ENCODE data around the gene TMEM11. TPM values are rescaled to one million over a fixed set of nuclear protein-coding genes. Genes with fewer than 3 reads are reported as not detected.
"Not testable (repeated sequence)": the region's sequence is repeated elsewhere in the genome, so short reads cannot be mapped to it uniquely, and the experiment has no call there.

Gene TMEM11
- total and polyA plus RNA-seq, 8 donors, result 0.87 to 30.8 (median 13.1) TPM

DNA sequence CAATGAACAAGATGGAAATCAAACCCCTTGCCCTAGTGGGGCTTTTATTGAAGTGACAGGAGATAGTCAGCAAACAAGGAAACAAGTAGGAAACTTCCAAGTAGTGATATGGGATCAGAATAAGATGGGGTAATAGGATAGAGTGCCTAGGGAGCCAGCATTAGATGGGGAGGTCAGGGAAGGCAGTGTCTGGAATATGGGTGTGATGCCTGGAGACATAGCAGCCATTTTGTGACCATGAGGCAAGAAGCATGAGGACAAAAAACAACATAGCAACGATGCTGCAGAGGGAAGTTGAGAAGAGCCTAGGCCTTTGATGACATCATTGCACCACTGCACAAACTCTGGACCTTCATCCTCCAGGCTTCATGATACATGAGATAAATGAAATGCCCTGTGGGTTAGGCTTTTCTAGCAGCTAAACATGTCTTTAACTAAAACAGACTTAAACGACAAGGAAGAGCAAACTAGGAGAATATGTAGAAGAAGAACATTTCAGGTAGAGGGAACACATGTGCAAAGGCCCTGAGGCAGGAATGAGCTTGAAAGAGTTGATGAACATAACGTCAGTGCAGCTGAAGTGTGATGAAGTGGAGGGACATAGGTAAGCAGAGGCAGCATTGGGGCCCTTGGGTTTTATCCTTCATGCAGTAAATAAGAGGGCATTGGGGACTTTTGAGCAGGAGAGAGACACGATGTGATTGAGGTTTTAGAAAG is 18.2 kb upstream of the TMEM11 start:
- intact Hi-C loops (cut with DNase I; ENCODE audit: low total_unique reads), result no loop called here
- no peaks in the 10 kb centered on the region for H3K27me3 ChIP-seq
- TF ChIP-seq, protein P1, sequence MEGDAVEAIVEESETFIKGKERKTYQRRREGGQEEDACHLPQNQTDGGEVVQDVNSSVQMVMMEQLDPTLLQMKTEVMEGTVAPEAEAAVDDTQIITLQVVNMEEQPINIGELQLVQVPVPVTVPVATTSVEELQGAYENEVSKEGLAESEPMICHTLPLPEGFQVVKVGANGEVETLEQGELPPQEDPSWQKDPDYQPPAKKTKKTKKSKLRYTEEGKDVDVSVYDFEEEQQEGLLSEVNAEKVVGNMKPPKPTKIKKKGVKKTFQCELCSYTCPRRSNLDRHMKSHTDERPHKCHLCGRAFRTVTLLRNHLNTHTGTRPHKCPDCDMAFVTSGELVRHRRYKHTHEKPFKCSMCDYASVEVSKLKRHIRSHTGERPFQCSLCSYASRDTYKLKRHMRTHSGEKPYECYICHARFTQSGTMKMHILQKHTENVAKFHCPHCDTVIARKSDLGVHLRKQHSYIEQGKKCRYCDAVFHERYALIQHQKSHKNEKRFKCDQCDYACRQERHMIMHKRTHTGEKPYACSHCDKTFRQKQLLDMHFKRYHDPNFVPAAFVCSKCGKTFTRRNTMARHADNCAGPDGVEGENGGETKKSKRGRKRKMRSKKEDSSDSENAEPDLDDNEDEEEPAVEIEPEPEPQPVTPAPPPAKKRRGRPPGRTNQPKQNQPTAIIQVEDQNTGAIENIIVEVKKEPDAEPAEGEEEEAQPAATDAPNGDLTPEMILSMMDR (IDR thresholded peaks at IDR 0.05), result no peak
- TF ChIP-seq POLR2AphosphoS5 (IDR thresholded peaks at IDR 0.05) (no peak), EP300 (IDR thresholded peaks at IDR 0.05) (no peak), POLR2A (IDR thresholded peaks at IDR 0.05) (no peak)
- H3K4me1 ChIP-seq, result no peaks in the 10 kb centered on the region
- no peaks in the 10 kb centered on the region for H3K36me3 ChIP-seq
- no peak overlapping the region for H3K27ac ChIP-seq
- H3K9me3 ChIP-seq, result peaks cover 0 to 4% (median 0%) of the 10 kb centered on the region in 4 donors
- no peak for DNase-seq
- H3K4me3 ChIP-seq, result no peak overlapping the region
- WGBS, 5 donors, result 88 to 95% (median 93%) methylated on average over 4 of the region's 4 CpGs

DNA sequence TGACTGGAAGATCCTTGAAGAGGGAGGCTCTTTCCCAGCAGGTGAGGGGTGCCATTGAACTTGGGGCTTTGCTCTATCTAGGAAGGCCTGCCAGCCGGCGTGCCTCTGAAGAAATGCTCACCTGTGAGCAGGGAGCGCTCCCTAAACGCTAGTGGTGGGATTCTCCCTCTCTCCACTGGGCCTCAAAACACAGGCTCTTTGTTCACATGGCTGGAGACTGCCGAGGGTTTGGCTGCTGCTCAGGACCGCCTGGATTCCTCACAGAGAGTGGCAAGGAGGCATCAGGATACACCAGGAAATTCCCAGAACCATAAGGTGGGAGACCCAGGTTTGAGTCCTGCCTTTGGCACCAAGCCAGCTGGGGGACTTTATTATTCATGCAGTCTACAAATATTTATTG is 17.6 kb upstream of the TMEM11 start:
- Histone ChIP-seq H3K36me3 (no peaks in the 10 kb centered on the region), H3K9me3 (peaks cover 0 to 4% (median 0%) of the 10 kb centered on the region in 4 donors), H3K4me1 (no peaks in the 10 kb centered on the region), H3K27ac (no peak overlapping the region), H3K4me3 (no peak overlapping the region), H3K27me3 (no peaks in the 10 kb centered on the region)
- WGBS, 5 donors, result 48 to 71% (median 63%) methylated on average over 5 to 6 of the region's 6 CpGs
- no peak for DNase-seq
- TF ChIP-seq EP300 (IDR thresholded peaks at IDR 0.05) (no peak), POLR2AphosphoS5 (IDR thresholded peaks at IDR 0.05) (no peak), POLR2A (IDR thresholded peaks at IDR 0.05) (no peak)
- TF ChIP-seq, protein P1 (IDR thresholded peaks at IDR 0.05), result no peak
- intact Hi-C loops (cut with DNase I; ENCODE audit: low total_unique reads), result no loop called here

DNA sequence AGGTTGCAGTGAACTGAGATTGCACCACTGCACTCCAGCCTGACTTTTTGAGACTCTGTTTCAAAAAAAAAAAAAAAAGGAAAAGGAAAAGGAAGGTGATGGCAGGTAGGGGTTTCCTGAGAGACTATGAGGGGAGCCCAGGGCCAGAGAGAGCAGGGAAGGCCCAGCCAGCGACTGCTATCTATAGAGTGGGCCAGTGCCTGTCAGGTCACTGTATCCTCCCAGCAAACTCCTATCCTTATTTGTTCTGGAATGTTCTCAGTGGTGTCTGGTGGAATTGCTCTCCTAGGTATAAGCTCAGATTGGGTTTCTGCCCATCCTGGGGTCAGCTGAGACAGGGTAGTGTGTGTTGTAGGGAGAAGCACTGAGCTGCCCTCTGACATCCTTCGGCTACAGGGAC is 14.9 kb upstream of the TMEM11 start:
- H3K9me3 ChIP-seq, result peaks cover 0 to 4% (median 0%) of the 10 kb centered on the region in 4 donors
- H3K4me3 ChIP-seq, result no peak overlapping the region
- 77 to 92% (median 84%) methylated on average over 2 of the region's 2 CpGs for whole genome bisulfite sequencing, 5 donors
- intact Hi-C loops (cut with DNase I; ENCODE audit: low total_unique reads), result no loop called here
- H3K36me3 ChIP-seq, result no peaks in the 10 kb centered on the region
- TF ChIP-seq, protein P1 (IDR thresholded peaks at IDR 0.05), result no peak
- TF ChIP-seq POLR2AphosphoS5 (IDR thresholded peaks at IDR 0.05) (no peak), POLR2A (IDR thresholded peaks at IDR 0.05) (no peak), EP300 (IDR thresholded peaks at IDR 0.05) (no peak)
- H3K27me3 ChIP-seq, result no peaks in the 10 kb centered on the region
- no peak overlapping the region for H3K27ac ChIP-seq
- DNase-seq, result no peak
- no peaks in the 10 kb centered on the region for H3K4me1 ChIP-seq

DNA sequence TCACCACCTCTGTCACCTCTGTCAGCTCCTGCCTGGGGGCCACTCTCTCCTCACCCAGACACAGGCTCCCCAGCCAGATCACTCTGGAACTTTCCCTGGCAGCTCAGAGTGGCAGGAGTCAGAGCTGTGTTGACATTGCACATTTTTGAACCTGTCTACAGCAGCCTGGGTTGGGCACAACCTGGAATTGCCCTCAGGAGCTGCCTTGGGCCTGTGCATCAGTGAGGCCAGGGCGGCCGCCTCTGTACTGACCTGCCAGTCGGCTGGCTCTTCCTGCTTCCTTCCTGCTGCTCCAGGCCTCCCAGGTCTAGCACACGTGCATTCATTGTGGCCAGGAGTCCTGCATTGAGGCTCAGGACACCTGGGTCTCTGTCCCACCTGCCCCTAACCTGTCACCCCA is 14.2 kb upstream of the TMEM11 start:
- WGBS, 5 donors, result 43 to 55% (median 48%) methylated on average over 4 of the region's 4 CpGs

DNA sequence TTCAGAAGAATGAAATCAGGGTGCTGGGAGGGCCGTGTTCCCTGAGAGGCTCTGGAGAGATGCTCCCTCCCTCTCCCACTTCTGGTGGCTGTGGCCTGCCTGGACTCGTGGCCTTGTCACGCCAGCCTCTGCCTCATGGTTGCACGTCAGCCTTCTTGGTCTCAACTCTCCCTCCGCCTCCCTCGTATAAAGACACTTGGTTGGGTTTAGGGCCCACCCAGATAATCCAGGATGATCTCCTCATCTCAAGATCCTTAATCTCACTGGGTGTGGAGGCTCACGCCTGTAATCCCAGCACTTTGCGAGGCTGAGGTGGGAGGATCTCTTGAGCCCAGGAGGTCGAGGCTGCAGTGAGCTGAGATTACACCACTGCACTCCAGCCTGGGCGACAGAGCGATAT is 13.3 kb upstream of the TMEM11 start:
- peaks cover 0 to 11% (median 7%) of the 10 kb centered on the region in 4 donors for H3K36me3 ChIP-seq
- WGBS, 5 donors, result 86 to 91% (median 89%) methylated on average over 11 of the region's 11 CpGs
- H3K4me1 ChIP-seq; intact Hi-C loops (cut with DNase I; ENCODE audit: low total_unique reads); H3K4me3 ChIP-seq; DNase-seq; H3K27ac ChIP-seq; H3K9me3 ChIP-seq; H3K27me3 ChIP-seq: not testable (repeated sequence)

More for the DNA sequence above, 14.2 kb upstream of the TMEM11 start:
- Histone ChIP-seq H3K36me3 (peaks cover 0 to 2% (median under 1%) of the 10 kb centered on the region in 4 donors), H3K4me1 (no peaks in the 10 kb centered on the region), H3K4me3 (no peak overlapping the region), H3K27ac (peak overlapping the region in 1 of 5 donors; percentile 9), H3K9me3 (peaks cover 0 to 4% (median 0%) of the 10 kb centered on the region in 4 donors), H3K27me3 (no peaks in the 10 kb centered on the region)
- intact Hi-C loops (cut with DNase I; ENCODE audit: low total_unique reads), result no loop called here
- no peak for TF ChIP-seq EP300 (IDR thresholded peaks at IDR 0.05)
- TF ChIP-seq POLR2AphosphoS5 (IDR thresholded peaks at IDR 0.05), result no peak
- no peak for TF ChIP-seq POLR2A (IDR thresholded peaks at IDR 0.05)
- TF ChIP-seq, protein P1 (IDR thresholded peaks at IDR 0.05), result no peak
- DNase-seq, result no peak
